Measurements from ENCODE around the gene CDK15.

DNA sequence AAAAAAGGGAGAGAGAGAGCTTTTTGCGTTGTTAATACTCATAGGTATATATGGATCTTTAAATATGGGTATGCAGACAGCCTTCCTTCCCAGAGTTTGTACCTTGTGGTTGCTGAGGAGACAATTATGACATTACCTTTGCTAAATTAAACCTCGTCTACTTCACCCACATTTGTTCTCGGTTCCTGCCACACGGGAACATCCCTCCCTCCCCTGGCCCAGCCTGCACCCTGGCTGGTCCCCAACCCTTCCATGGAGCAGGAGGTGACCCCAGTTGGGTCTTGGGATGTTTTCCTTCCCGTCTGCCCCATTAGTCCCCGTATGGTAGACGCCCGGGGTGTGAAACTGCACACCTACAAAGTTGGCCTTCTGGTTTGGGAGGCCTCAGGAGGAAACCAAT is 122.0 kb downstream of the CDK15 start:
- no peak for TF ChIP-seq GATA3 (IDR thresholded peaks at IDR 0.05; ENCODE audit: low read depth, low read length)
- no peak for TF ChIP-seq GATA2 (IDR thresholded peaks at IDR 0.05; ENCODE audit: low read depth, low read length)
